GM10266 (cell line): ENCODE data around the gene ELOF1.

Experiments
- DNase-seq: peaks from one replicate; pipeline ENCODE4 v3.0.0; 2012; ENCODE audit errors: extremely low spot score
- CTCF ChIP-seq: IDR thresholded peaks from 2 replicates; pipeline ENCODE4 v1.5.1; 2012; ENCODE audit warnings: mild to moderate bottlenecking, low read depth; ENCODE audit not compliant: control insufficient read depth, insufficient read depth; ENCODE audit errors: missing control alignments

Gene ELOF1

GRCh38 chr19:11538232-11539036, 20.6 kb downstream of the ELOF1 start, which contains the start of gene CNN1:
Gene CNN1 (plus strand): TSS chr19:11538851. CDS start chr19:11538928, 77 bp downstream.
- DNase-seq = peak; percentile 59
- TF ChIP-seq CTCF = no peak

GRCh38 chr19:11535792-11536595, 23.0 kb downstream of the ELOF1 start:
- peak; percentile 89 for TF ChIP-seq CTCF
- peak; percentile 97 for DNase-seq

- DNase-seq = no peak
- TF ChIP-seq CTCF = no peak
These were observed 24.1 kb downstream of the ELOF1 start for GRCh38 chr19:11534948-11535347.

DNA sequence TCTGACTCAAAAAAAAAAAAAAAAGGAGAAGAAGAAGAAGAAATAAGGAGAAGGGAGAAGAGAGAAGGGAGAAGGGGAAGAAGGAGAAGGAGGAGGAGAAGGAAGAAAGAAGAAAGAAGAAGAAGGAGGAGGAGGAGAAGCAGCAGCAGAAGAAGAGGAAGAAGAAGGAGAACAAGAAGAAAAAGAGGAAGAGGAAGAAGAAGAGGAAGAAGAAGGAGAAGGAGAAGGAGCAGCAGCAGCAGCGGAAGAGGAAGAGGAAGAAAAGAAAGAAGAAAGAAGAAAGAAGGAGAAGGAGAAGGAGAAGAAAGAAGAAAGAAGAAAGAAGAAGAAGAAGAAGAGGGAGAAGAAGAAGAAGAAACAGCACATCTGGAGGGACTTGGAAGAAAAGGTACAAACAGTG, 24.5 kb downstream of the ELOF1 start:
- TF ChIP-seq CTCF = no peak
- no peak for DNase-seq

DNA sequence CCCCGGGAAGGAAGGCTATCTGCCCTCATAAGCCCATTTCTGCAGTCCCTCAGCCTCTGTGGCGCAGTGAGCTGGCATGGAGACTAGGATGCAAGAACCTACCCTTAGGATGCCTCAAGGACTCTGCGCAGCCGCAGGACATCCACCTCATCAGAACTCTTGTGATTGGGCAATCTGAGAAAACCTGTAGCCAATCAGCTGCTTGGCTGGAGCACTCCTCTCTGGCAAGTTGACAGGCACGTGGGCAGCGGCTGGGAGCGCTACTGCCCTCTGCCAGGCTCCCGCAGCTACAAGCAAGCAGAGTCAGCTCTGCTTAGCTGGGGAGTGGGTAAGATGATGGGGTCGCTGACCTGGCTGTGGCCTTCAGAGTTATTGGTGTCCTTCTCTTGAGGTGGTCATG, 28.6 kb downstream of the ELOF1 start:
- DNase-seq = peak; percentile 34
- no peak for TF ChIP-seq CTCF

DNA sequence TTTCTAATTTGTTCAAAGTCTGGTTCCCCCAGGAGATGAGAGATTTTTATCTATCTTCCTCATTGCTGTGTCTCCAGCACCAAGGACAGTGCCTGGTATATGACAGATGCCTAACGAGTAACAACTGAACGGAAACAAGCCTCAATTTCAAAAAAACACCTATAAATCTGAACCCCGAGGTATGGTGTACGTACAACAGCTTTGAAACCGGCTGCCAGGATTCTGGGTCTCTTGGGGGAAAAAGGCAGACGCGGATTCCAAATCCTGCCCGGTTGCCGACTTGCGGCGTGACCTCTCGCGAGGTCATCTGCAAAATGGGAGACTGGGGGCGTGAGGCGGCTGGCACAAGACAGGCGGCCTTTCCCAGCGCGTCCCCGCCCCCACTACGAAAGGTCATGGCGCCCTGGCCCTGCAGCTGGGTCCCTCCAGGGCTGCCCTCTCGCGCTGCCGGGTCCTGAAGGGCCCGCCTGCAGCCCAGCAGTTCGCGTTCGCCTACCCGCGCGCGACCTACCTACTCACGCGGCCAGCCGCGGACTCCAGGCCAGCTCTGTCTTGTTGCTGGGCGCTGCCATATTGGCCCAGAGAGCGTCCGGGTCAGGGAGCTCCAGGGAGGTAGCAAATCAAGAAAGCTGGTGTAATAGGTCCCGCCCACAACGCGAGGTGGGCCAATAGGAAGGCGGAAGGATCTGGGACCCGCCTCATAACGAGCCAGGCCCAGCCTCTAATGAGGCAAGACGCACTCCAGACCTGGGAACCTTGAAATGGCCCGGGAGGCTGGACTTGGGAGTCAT, 30.3 kb downstream of the ELOF1 start, which contains the start of gene ECSIT:
Gene ECSIT (minus strand): TSS at position 584 of the 791 bp plus-strand sequence. CDS start 9,964 bp downstream, outside the sequence.
- DNase-seq = peak; percentile 97
- no peak for TF ChIP-seq CTCF
